HL-60 (cell line): ENCODE data around the gene DDOST.

ENCODE experiments used
- DNase-seq, 2 experiments: peaks; one replicate each; pipeline ENCODE4 v3.0.0-alpha.2; 2010 to 2020; ENCODE audit warnings: low read depth in 1 of 2, low spot score in 1 of 2
- H3K27ac ChIP-seq: fragments of 250-450 bp; sonication (Bioruptor Pico); replicated peaks from 2 replicates; pipeline ENCODE4 v1.5.1; 2020; ENCODE audit warnings: mild to moderate bottlenecking, moderate library complexity
- H3K27me3 ChIP-seq: fragments of 250-450 bp; sonication (Bioruptor Pico); 2 replicates; pipeline ENCODE4 v1.5.1; 2021; ENCODE audit warnings: mild to moderate bottlenecking, moderate library complexity; ENCODE audit not compliant: insufficient read depth, poor library complexity, severe bottlenecking
- H3K4me3 ChIP-seq: replicated peaks from 2 replicates; pipeline ENCODE4 v1.5.1; 2011; ENCODE audit warnings: mild to moderate bottlenecking, control low read depth, low read length; ENCODE audit not compliant: insufficient read depth
- CTCF ChIP-seq: IDR thresholded peaks from one replicate; pipeline ENCODE4 v1.5.1; 2011; ENCODE audit warnings: low read length, control low read depth, inconsistent platforms; ENCODE audit not compliant: insufficient read depth
- GABPA ChIP-seq: IDR thresholded peaks from 2 replicates; pipeline ENCODE4 v1.6.1; 2012; ENCODE audit warnings: low read depth
- POLR2AphosphoS5 ChIP-seq: IDR thresholded peaks from 2 replicates; pipeline ENCODE4 v1.6.1; 2012; ENCODE audit warnings: low read depth
- REST ChIP-seq: IDR thresholded peaks from 2 replicates; pipeline ENCODE4 v1.6.1; 2012; ENCODE audit warnings: low read depth; ENCODE audit not compliant: insufficient replicate concordance
- SPI1 ChIP-seq: IDR thresholded peaks from 2 replicates; pipeline ENCODE4 v1.6.1; 2012; ENCODE audit warnings: low read depth, mild to moderate bottlenecking, borderline replicate concordance

The DDOST gene

GRCh38 chr1:20644416-20644815 lies 16.8 kb downstream of the DDOST start:
- H3K27ac ChIP-seq, result no peak overlapping the region
- TF ChIP-seq POLR2AphosphoS5, result no peak
- TF ChIP-seq CTCF, result no peak
- TF ChIP-seq GABPA, result no peak
- no peak for TF ChIP-seq SPI1
- no peak for TF ChIP-seq REST
- no peak overlapping the region for H3K4me3 ChIP-seq
- no peaks in the 10 kb centered on the region for H3K27me3 ChIP-seq
- no peak for DNase-seq

GRCh38 chr1:20643080-20643479 lies 18.1 kb downstream of the DDOST start:
- no peak overlapping the region for H3K4me3 ChIP-seq
- no peaks in the 10 kb centered on the region for H3K27me3 ChIP-seq
- no peak overlapping the region for H3K27ac ChIP-seq
- TF ChIP-seq CTCF (no peak), REST (no peak), SPI1 (no peak), GABPA (no peak), POLR2AphosphoS5 (no peak)
- no peak for DNase-seq

- DNase-seq, result no peak
- H3K4me3 ChIP-seq, result no peak overlapping the region
- no peak for TF ChIP-seq GABPA
- TF ChIP-seq POLR2AphosphoS5, result no peak
- TF ChIP-seq CTCF, result no peak
- no peak for TF ChIP-seq SPI1
- TF ChIP-seq REST, result no peak
- H3K27ac ChIP-seq, result no peak overlapping the region
- H3K27me3 ChIP-seq, result no peaks in the 10 kb centered on the region
These were observed 19.2 kb downstream of the DDOST start for GRCh38 chr1:20641975-20642374.
